Colonic mucosa (tissue), 4 donors: ENCODE measurements around the gene PTGDR2. TPM values are rescaled to one million over a fixed set of nuclear protein-coding genes. Genes with fewer than 3 reads are reported as not detected.
A peak's percentile ranks its signal among the peaks of the same experiment; 100 is the strongest.

ENCODE experiments used
- DNase-seq: peaks from one replicate; pipeline ENCODE4 v3.0.0-alpha.2; 2020
- H3K27ac ChIP-seq: fragments of 200-600 bp; one replicate; pipeline ENCODE4 v1.8.0; 2021
- H3K27me3 ChIP-seq: fragments of 200-600 bp; one replicate; pipeline ENCODE4 v1.8.0; 2021
- H3K36me3 ChIP-seq: fragments of 200-600 bp; one replicate; pipeline ENCODE4 v1.8.0; 2021
- H3K4me1 ChIP-seq: fragments of 200-600 bp; one replicate; pipeline ENCODE4 v1.8.0; 2021; ENCODE audit warnings: mild to moderate bottlenecking
- H3K4me3 ChIP-seq: fragments of 200-600 bp; one replicate; pipeline ENCODE4 v1.8.0; 2021
- H3K9ac ChIP-seq, 2 donors: one replicate each; pipeline ENCODE4 v1.7.0; 2013; ENCODE audit warnings: control low read depth in 2 of 2, low read depth in 2 of 2, low read length in 2 of 2
- H3K9me3 ChIP-seq: fragments of 200-600 bp; one replicate; pipeline ENCODE4 v1.8.0; 2021
- CTCF ChIP-seq: fragments of 200-600 bp; IDR thresholded peaks from one replicate; pipeline ENCODE4 v1.8.0; 2022; ENCODE audit warnings: antibody characterized with exemption, mild to moderate bottlenecking
- intact Hi-C: fragments of 100-400 bp; cut with DNase I; formaldehyde crosslinking; loops from one replicate; pipeline ENCODE4 v1.14.1; 2022
- total RNA-seq, 2 donors: library from RNA; stranded (reverse); fragmentation: NEBNext Ultra II Directional in 1 of 2; extraction: Animal tissue kit (Norgen Biotek cat#: 25700) in 1 of 2; gene quantifications; one replicate each; pipeline ENCODE4 v1.2.1, GENCODE V29; 2021
- donor health status: healthy.
- donor health status: DM: no; HTN: no; CAD: no.
- donor health status: DM: no; HTN: no; CAD: no.

Gene PTGDR2
- total RNA-seq = 1 to 10 TPM; 3.7 to 4.7 TPM

DNA sequence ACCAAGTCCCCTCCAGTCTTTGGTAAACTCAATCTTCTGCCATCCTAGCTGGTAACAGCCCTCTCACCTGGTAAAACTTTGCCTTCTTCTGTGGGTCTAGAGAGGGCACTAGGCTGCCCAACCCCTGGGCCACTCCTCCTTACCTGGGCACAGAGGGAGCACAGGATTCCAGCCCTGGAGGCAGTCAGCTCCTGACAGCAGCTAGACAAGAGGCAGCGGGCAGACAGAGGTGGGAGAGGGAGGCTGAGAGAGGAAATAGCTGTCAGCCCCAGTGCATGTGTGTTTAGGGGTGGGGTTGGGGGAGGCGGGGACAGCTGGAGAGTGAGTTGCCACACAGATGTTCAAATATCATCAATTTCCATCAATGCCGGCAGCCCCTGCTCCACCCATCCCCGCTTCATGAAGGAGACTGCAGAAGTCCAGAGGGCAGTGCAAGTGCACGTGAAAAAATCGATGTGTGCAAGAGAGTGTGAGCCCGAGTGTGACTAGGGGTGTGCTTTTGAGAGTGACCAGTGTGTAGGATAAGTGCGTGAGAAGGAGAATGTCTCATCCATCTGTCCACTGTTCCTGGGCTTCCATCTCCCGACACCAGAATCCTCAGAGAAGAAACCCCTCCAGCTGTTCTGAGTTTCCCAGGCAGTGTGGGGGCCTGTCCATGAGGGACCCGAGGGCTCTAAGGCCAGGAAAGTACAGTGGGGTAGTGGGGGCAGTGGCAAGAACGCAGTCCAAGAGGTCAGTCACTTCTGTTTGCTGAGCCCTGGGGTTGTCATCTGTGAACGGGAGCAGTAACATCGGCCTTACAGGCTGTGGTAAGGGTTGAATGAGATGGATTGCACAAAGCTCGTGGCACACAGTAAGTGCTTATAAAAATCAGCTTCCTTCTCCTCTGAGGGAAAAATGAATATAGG is at the start of gene PTGDR2:
PTGDR2 (minus strand) TSS at position 225 of the 908 bp plus-strand sequence. CDS start 2,228 bp downstream, outside the sequence.
- intact Hi-C loops = no loop called here
- Histone ChIP-seq H3K4me1 (peaks cover 4% of the 10 kb centered on the region), H3K9ac (peak within 1 kb of the TSS; percentile 17 to 54), H3K9me3 (no peaks in the 10 kb centered on the region), H3K36me3 (no peaks in the 10 kb centered on the region), H3K4me3 (no peak within 1 kb of the TSS), H3K27ac (no peak within 1 kb of the TSS), H3K27me3 (no peaks in the 10 kb centered on the region)
- peak; percentile 47 for DNase-seq
- TF ChIP-seq CTCF = no peak

- H3K4me3 ChIP-seq = peak overlapping the region; percentile 71
- H3K36me3 ChIP-seq = peaks cover 7% of the 10 kb centered on the region
- no peaks in the 10 kb centered on the region for H3K27me3 ChIP-seq
- H3K9me3 ChIP-seq = no peaks in the 10 kb centered on the region
- intact Hi-C loops = no loop called here
- H3K27ac ChIP-seq = peak overlapping the region; percentile 85
- DNase-seq = no peak
- H3K9ac ChIP-seq = peak overlapping the region; percentile 88 to 95
- H3K4me1 ChIP-seq = no peaks in the 10 kb centered on the region
- no peak for TF ChIP-seq CTCF
These were observed 49.3 kb upstream of the PTGDR2 start for GRCh38 chr11:60905047-60905446.

DNA sequence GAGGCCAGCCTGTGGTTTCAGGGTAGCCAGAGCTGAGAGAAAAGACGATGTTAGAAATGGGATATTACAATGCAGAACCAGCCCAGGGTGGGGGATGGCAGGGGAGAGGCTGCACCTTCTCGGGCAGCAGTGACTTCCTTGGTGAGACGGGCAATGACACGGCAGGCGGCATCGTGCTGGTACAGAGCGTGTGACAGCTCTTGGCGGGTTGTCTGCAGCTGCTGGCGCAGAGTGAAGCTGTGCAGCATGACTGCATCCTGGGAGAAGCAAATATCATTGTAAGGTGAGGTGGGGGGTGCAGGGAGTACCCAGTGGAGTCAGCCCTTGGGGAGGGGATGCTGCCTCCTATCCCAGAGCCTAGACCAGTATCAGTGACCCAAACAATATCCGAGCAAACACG is 46.9 kb upstream of the PTGDR2 start:
- Histone ChIP-seq H3K9ac (no peak overlapping the region), H3K36me3 (peaks cover 13% of the 10 kb centered on the region), H3K27me3 (no peaks in the 10 kb centered on the region), H3K9me3 (no peaks in the 10 kb centered on the region), H3K4me1 (no peaks in the 10 kb centered on the region), H3K4me3 (no peak overlapping the region), H3K27ac (no peak overlapping the region)
- intact Hi-C loops = no loop called here
- DNase-seq = no peak
- TF ChIP-seq CTCF = no peak

DNA sequence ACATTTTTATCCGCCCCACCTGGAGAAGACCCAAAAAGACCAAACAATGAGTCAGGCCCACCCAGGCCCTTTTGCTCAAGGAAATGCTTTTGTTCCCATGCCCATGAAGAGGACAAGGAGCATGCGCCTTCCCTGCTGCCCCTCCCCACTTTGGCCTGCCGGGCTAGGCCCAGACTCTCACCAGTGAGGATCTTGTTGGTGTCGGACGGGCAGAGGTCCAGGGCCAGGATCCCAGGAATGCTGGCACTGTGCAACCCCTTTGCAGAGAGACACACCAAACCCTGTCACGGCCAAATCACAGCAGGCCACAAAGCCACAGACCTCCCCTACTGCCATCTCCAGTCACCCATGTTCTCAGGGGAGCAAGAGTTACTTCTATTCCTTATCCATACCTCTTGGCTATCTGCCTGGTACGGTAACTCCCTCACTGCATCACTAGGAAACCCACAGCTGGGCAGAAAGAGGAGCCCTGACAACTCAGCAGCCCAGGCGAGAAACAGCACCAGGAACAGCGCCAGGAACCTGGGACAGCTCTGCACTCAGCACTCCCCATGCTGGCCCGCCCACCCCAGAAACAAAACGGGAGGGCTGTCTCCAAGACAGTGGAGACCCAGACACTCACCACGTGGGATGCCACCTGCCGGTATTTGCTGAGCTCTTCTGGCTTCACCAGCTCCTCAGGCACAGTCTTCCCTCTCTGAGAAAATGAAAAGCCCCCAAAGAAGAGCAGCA is 45.1 kb upstream of the PTGDR2 start:
- no peak overlapping the region for H3K4me3 ChIP-seq
- no peaks in the 10 kb centered on the region for H3K4me1 ChIP-seq
- no peak overlapping the region for H3K27ac ChIP-seq
- TF ChIP-seq CTCF = no peak
- H3K9me3 ChIP-seq = no peaks in the 10 kb centered on the region
- no peaks in the 10 kb centered on the region for H3K27me3 ChIP-seq
- no peak overlapping the region for H3K9ac ChIP-seq
- no peak for DNase-seq
- intact Hi-C loops = no loop called here
- H3K36me3 ChIP-seq = peaks cover 24% of the 10 kb centered on the region

- no peak for TF ChIP-seq CTCF
- Histone ChIP-seq H3K27ac (no peak overlapping the region), H3K9ac (no peak overlapping the region), H3K27me3 (no peaks in the 10 kb centered on the region), H3K36me3 (peaks cover 24% of the 10 kb centered on the region), H3K4me1 (no peaks in the 10 kb centered on the region), H3K9me3 (no peaks in the 10 kb centered on the region), H3K4me3 (no peak overlapping the region)
- intact Hi-C loops = loop anchor here (5.0 kb wide), 1 partner anchor 123 kb away; no protein-coding TSS in a partner anchor
- no peak for DNase-seq
These were observed 44.2 kb upstream of the PTGDR2 start for GRCh38 chr11:60899977-60900376.
